Fibroblast of lung (primary cell): Measurements from ENCODE around the gene MAPK8IP1. TPM values are rescaled to one million over a fixed set of nuclear protein-coding genes. Genes with fewer than 3 reads are reported as not detected.

Experiments
- DNase-seq, 2 donors: peaks; one replicate each; pipeline versions ENCODE4 v3.0.0 to v3.0.0-alpha.2; 2010; ENCODE audit warnings: low read depth in 2 of 2
- H2AFZ ChIP-seq: 2 replicates; pipeline ENCODE4 v1.5.1; 2012; ENCODE audit warnings: low read length, control low read depth, inconsistent platforms
- H3K27ac ChIP-seq: 2 replicates; pipeline ENCODE4 v1.5.1; 2011; ENCODE audit warnings: low read length, control low read depth; ENCODE audit not compliant: insufficient read depth
- H3K27me3 ChIP-seq: 2 replicates; pipeline ENCODE4 v1.5.1; 2011; ENCODE audit warnings: mild to moderate bottlenecking, low read length; ENCODE audit not compliant: control insufficient read depth, insufficient read depth
- H3K36me3 ChIP-seq: 2 replicates; pipeline ENCODE4 v1.5.1; 2011; ENCODE audit warnings: low read length; ENCODE audit not compliant: control insufficient read depth, insufficient read depth
- H3K4me1 ChIP-seq: 2 replicates; pipeline ENCODE4 v1.5.1; 2011; ENCODE audit warnings: low read length; ENCODE audit not compliant: control insufficient read depth, insufficient read depth; ENCODE audit errors: extremely low read depth
- H3K4me2 ChIP-seq: 2 replicates; pipeline ENCODE4 v1.5.1; 2011; ENCODE audit warnings: low read length, control low read depth; ENCODE audit not compliant: insufficient read depth; ENCODE audit errors: extremely low read depth
- H3K4me3 ChIP-seq, 4 experiments: fragments of 200-600 bp in 1 of 4; sonication (generic) in 1 of 4; replicated peaks in 1 of 4; 2 replicates each; pipeline ENCODE4 v1.5.1; 2011 to 2016; ENCODE audit warnings: low read length in 4 of 4, low read depth in 3 of 4, mild to moderate bottlenecking in 3 of 4, control low read depth in 2 of 4, inconsistent platforms in 1 of 4, mixed read lengths in 1 of 4; ENCODE audit not compliant: insufficient read depth in 1 of 4; ENCODE audit errors: control extremely low read depth in 1 of 4
- H3K79me2 ChIP-seq: 2 replicates; pipeline ENCODE4 v1.5.1; 2012; ENCODE audit warnings: mild to moderate bottlenecking, low read length, inconsistent platforms; ENCODE audit not compliant: control insufficient read depth, insufficient read depth
- H3K9ac ChIP-seq: 2 replicates; pipeline ENCODE4 v1.5.1; 2011; ENCODE audit warnings: mild to moderate bottlenecking, low read length, control low read depth; ENCODE audit not compliant: insufficient read depth
- H3K9me3 ChIP-seq: 2 replicates; pipeline ENCODE4 v1.5.1; 2012; ENCODE audit warnings: low read depth, low read length; ENCODE audit not compliant: control insufficient read depth, insufficient read depth
- H4K20me1 ChIP-seq: 2 replicates; pipeline ENCODE4 v1.5.1; 2011; ENCODE audit warnings: low read length; ENCODE audit not compliant: control insufficient read depth, insufficient read depth; ENCODE audit errors: extremely low read depth
- CTCF ChIP-seq, 2 donors: IDR thresholded peaks in 1 of 2; conservative IDR thresholded peaks in 1 of 2; 1 replicate in 1 of 2; 2 replicates in 1 of 2; pipeline ENCODE4 v1.5.1; 2011 to 2012; ENCODE audit warnings: low read length in 2 of 2, control low read depth in 1 of 2, inconsistent platforms in 1 of 2, low read depth in 1 of 2, mild to moderate bottlenecking in 1 of 2
- EZH2 ChIP-seq: IDR thresholded peaks from 2 replicates; pipeline ENCODE4 v1.5.1; 2012; ENCODE audit warnings: low read length, control low read depth, mild to moderate bottlenecking; ENCODE audit errors: missing control alignments
- polyA plus RNA-seq, 2 donors: library from polyadenylated mRNA; depleted of rRNA in 1 of 2; stranded (reverse) in 1 of 2; unstranded in 1 of 2; fragments of >200 nt; gene quantifications; 2 replicates each; pipeline ENCODE4 v1.2.1, GENCODE V29; 2011 to 2012; ENCODE audit warnings: missing spikeins in 1 of 2
- total RNA-seq: library from RNA; depleted of rRNA; stranded (reverse); fragments of >200 nt; gene quantifications from 2 replicates; pipeline ENCODE4 v1.2.1, GENCODE V29; 2014

Gene MAPK8IP1
- total and polyA plus RNA-seq, 2 donors (not counting 1 experiment from before 2014, with no cell fraction given): 3.8 to 6.6 TPM

- Histone ChIP-seq H3K4me2 (no peak overlapping the region), H3K4me3 (no peak overlapping the region), H3K9ac (no peak overlapping the region), H2AFZ (no peak overlapping the region), H4K20me1 (no peaks in the 10 kb centered on the region), H3K27ac (no peak overlapping the region), H3K4me1 (no peaks in the 10 kb centered on the region), H3K36me3 (peaks cover 2% of the 10 kb centered on the region), H3K79me2 (no peaks in the 10 kb centered on the region), H3K9me3 (no peaks in the 10 kb centered on the region), H3K27me3 (peaks cover 31% of the 10 kb centered on the region)
- no peak for DNase-seq
- TF ChIP-seq CTCF (conservative IDR thresholded peaks at IDR 0.05 in 1 of 2, IDR thresholded peaks at IDR 0.05 in 1 of 2; ENCODE audit: low read depth in 1 of 2, low read length in 2 of 2) (no peak), EZH2 (no peak)
Observed at GRCh38 chr11:45925550-45925949, 40.1 kb downstream of the MAPK8IP1 start.

- H3K79me2 ChIP-seq: no peaks in the 10 kb centered on the region
- peaks cover 29% of the 10 kb centered on the region for H3K27me3 ChIP-seq
- H3K4me3 ChIP-seq: no peak overlapping the region
- no peak overlapping the region for H3K4me2 ChIP-seq
- H3K36me3 ChIP-seq: peaks cover 2% of the 10 kb centered on the region
- H3K27ac ChIP-seq: no peak overlapping the region
- DNase-seq: no peak
- H3K4me1 ChIP-seq: no peaks in the 10 kb centered on the region
- TF ChIP-seq CTCF (conservative IDR thresholded peaks at IDR 0.05 in 1 of 2, IDR thresholded peaks at IDR 0.05 in 1 of 2; ENCODE audit: low read depth in 1 of 2, low read length in 2 of 2): no peak
- TF ChIP-seq EZH2: peak; percentile 34
- no peaks in the 10 kb centered on the region for H4K20me1 ChIP-seq
- H3K9me3 ChIP-seq: no peaks in the 10 kb centered on the region
- H2AFZ ChIP-seq: no peak overlapping the region
- no peak overlapping the region for H3K9ac ChIP-seq
Observed at GRCh38 chr11:45926001-45926401, 40.5 kb downstream of the MAPK8IP1 start.

- H2AFZ ChIP-seq: no peak overlapping the region
- DNase-seq: no peak
- no peak overlapping the region for H3K9ac ChIP-seq
- no peak for TF ChIP-seq EZH2
- TF ChIP-seq CTCF (conservative IDR thresholded peaks at IDR 0.05 in 1 of 2, IDR thresholded peaks at IDR 0.05 in 1 of 2; ENCODE audit: low read depth in 1 of 2, low read length in 2 of 2): no peak
- H4K20me1 ChIP-seq: no peaks in the 10 kb centered on the region
- no peaks in the 10 kb centered on the region for H3K79me2 ChIP-seq
- no peaks in the 10 kb centered on the region for H3K9me3 ChIP-seq
- no peak overlapping the region for H3K4me3 ChIP-seq
- no peak overlapping the region for H3K4me2 ChIP-seq
- peaks cover 22% of the 10 kb centered on the region for H3K27me3 ChIP-seq
- H3K36me3 ChIP-seq: peaks cover 2% of the 10 kb centered on the region
- H3K4me1 ChIP-seq: no peaks in the 10 kb centered on the region
- no peak overlapping the region for H3K27ac ChIP-seq
Observed at GRCh38 chr11:45926536-45927331, 41.3 kb downstream of the MAPK8IP1 start.
